Inflammatory macrophage treated with lipopolysaccharide for 1 hour (primary cell): ENCODE measurements around the gene SRP68.
"Not testable (repeated sequence)": the region's sequence is repeated elsewhere in the genome, so short reads cannot be mapped to it uniquely, and the experiment has no call there.

Experiments used
- DNase-seq, 2 donors: peaks; one replicate each; pipeline ENCODE4 v3.0.0-alpha.2; 2020 to 2022

Gene SRP68

GRCh38 chr17:76044475-76045007 is 27.8 kb downstream of the SRP68 start:
- DNase-seq = not testable (repeated sequence)

DNA sequence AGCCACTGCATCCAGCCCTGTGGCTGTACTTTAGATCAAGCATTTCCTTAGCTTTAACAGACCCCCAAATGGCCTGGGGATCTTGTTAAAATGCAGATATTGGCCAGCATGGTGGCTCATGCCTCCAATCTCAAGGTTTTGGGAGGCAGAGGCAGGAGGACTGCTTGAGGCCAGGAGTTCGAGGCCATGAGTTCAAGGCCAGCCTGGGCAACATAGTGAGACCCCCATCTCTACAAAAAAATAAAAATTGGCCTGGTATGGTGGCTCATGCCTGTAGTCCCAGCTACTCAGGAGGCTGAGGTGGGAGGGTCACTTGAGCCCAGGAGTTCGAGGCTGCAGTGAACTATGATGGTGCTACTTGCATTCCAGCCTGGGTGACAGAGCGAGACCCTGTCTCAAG is 29.4 kb downstream of the SRP68 start:
- DNase-seq = not testable (repeated sequence)

DNA sequence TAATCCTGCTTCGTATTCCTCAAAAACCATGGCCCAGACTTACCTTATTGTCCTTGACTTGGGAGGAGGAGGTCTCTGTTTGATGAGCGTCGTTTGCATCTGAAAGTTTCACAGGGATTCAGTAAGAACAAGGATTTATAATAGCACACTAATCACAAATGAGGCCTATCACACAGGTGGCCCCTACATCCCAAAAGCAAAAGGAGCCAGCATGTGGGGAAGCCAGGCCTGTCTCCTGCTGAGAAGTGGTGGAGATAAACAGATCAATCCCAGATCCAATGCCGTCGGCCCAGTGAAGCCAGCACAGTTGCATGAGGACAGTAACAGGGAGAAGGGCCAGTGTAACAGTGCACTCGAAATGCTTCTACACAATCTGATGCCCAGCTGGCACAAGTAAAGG is 31.9 kb downstream of the SRP68 start:
- DNase-seq = no peak

DNA sequence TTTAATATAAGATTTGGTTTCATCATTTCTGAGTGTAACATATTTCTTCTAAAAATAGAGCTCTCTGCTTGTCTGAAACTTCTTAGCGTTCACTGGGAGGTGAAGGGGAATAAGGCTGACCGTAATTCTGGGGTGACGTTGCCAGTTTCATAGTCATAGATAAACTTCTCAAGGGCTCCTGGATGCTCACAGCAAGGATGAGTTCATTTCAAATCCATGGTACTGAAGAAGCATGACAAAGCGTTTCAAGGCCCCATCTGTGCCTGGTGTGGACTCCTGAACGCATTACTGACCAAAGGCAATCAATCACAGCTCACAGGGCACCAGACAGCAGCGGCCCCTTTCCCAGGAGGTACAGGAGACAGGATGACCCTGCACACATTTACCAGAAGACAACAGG is 33.2 kb downstream of the SRP68 start:
- no peak for DNase-seq

GRCh38 chr17:76038050-76038449 is 34.3 kb downstream of the SRP68 start:
- no peak for DNase-seq

DNA sequence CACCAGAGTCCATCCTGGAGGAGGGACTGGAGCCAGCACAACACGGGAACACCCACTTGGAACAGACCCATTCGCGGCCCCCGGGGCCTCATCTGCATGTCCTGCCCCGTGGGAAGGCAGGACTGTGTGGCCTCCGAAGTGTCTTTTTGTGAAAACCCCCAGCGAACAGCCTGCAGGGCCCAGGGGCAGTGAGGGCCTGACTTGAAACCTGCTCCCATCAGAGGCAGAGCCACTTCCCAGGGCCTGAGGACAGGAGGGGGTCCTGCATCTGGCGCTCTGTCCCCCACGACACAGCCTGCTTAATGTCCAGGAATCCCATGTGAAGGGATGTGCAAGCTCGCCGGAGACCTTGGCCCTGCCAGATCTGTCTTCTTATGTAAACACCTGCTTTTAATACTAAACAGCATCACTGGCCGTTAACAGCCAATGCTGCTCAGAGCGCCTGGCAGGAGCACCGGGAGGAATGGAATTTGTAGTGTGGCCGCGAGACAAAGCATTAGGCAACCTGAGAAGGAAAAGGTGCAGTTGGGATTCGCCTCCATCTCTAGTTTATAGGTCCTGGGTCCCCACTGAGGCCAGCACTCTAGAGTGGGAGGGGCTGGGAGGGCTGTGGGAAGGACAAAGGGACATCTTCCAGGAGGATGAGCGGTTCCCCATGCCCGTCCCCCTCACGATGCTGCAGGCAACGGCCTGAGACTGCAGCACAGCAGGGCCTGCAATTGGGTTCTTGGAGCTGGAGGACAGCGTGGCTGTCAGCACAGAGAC is 35.6 kb downstream of the SRP68 start:
- no peak for DNase-seq

- DNase-seq = no peak
Observed at GRCh38 chr17:76034428-76035350, 37.6 kb downstream of the SRP68 start.

DNA sequence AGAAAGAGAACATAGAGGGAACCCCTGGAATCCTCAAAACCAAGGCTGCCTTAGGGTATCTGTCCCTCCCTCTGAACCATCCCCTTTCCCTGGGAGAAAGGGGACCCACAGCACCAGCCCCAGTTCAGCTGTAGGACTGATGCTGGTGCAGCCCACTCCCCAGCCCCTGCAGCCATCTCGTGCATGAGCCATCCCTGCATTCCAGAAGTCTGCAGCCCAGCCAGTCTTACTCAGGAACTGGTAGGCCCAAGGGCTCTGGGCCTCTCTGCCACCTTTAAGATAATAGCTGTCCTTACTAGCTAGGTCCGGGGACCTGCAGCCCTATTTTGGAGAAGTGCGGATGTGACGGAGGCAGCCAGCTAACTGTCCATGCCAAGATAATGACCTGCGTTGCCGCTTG is 39.2 kb downstream of the SRP68 start:
- DNase-seq = no peak

- DNase-seq = no peak
Observed at GRCh38 chr17:76032780-76033108, 39.6 kb downstream of the SRP68 start.

DNA sequence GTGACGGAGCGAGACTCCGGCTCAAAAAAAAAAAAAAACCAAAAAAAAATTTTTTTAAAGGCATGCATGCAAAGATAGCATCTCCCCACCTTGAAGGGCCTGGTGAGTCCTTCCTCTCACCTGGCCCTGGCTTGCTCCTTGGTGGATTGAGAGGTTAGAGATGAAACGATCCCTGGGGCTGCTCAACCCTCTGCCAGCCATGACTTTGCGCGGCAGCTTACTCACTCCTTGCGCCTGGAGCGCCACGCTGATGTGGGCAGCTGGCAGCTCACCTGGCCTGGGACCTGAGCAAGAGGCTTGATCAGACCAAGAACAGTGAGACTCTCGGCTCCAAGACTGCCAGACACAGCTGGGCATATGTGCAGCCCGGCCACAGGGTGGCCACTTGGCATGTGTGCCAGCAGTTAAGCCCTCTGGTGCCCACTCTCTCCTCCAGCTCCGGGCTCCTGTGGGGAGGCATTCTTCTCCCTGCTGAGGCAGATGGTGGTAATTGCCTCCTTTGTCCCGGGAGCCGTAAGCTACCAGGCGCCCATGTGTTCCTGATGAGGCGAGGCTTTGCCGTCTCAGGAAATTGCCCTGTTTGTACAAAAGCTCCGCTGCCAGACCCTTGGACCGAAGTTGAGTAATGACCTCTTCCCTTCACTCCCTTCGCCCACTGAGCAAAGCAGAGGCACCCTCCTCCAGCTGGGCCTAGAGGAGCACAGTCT is 40.1 kb downstream of the SRP68 start:
- no peak for DNase-seq

GRCh38 chr17:76027159-76027839 is 45.0 kb downstream of the SRP68 start, which contains the start of gene EVPL:
Gene EVPL (minus strand): TSS chr17:76027306. CDS start chr17:76027198, 108 bp downstream.
- DNase-seq = peak; percentile 22 to 57

- no peak for DNase-seq
Observed at GRCh38 chr17:76026714-76027158, 45.6 kb downstream of the SRP68 start.

GRCh38 chr17:76025294-76025693 is 47.0 kb downstream of the SRP68 start:
- no peak for DNase-seq

- DNase-seq = no peak
Observed at GRCh38 chr17:76024353-76024752, 48.0 kb downstream of the SRP68 start.

GRCh38 chr17:76023900-76024237 is 48.4 kb downstream of the SRP68 start:
- DNase-seq = no peak

- DNase-seq = no peak
Observed at GRCh38 chr17:76022973-76023899, 49.1 kb downstream of the SRP68 start.

DNA sequence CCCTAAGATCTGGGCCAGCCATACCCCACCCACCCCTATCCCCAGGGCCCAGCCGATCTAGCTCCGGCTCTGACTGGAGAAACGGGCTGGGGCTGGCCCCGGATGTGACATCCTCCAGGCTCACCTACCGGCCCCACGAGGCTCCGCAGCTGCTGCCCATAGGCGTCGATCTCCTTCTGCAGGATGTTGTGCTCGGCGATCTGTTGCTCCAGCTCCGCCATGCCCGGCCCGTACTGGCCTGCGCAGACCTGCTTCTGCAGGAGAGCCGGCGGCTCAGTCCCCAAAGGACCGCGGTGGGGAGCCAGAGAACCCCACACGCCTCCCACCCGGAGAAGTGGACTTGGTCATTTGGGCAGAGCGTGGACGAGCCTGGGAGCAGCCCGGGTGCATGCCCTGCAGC is 50.0 kb downstream of the SRP68 start:
- no peak for DNase-seq

GRCh38 chr17:76019833-76020467 is 52.4 kb downstream of the SRP68 start:
- no peak for DNase-seq

DNA sequence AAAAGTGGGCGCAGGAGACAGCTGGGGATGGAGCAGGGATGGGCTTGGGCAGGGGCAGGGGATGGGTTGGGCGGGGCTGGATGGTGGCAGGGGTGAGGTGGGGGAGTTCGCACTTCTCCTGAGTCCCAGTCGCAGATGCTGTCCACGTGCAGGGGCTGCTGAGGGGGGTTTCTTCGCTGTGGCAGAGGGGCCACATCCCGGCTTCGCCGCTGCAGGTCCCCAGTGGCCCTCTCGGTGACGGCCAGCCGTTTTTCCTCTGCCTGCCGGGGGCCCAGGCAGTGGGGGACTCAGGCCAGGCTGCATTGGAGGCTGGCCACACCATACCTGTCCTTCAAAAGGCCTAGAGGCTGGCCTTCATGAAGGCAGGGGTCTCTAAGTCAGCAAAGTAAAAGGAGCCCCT is 53.5 kb downstream of the SRP68 start:
- no peak for DNase-seq

DNA sequence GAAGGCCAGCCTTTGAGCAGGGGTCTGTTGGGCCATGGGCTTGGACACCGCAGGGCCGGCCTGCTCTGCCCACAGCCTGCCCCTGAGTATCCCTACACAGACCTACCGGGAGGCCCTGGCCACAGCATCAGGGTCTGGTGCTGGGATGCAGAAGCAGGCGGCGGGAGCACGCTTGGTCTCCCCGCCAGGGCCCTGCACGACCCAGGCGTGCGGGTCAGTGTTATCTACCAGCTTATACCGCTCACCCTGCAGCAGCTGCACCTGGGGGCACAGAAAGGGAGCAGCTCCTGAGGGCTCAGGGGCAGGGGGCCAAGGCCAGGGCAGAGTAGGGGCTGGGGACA is 54.0 kb downstream of the SRP68 start:
- no peak for DNase-seq
